ENCODE data around the gene HOMER3. TPM values are rescaled to one million over a fixed set of nuclear protein-coding genes. Genes with fewer than 3 reads are reported as not detected.

Gene HOMER3
- total and polyA plus RNA-seq, 2 of the 13 experiments (the other 11 are each of a cell fraction or from before 2014, with no cell fraction given) = 21.3 to 27.3 TPM

DNA sequence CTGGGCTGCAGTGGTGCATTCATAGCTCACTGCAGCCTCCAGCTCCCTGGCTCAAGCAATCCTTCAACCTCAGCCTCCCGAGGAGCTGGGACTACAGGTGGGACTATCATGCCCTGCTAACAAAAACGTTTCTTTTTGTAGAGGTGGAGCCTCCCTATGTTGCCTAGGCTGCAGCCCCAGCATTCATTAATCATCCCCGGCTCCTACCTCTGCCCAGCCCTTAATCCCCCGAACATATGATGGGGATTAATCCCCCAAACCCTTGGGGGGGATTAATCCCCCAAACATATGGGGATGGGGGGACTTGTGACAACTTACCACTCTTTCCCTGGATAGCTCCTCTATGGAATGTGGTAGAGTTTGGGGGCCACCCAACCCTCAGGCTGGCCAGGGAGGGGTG, 46.4 kb upstream of the HOMER3 start (continued):
- TF ChIP-seq, protein P1, sequence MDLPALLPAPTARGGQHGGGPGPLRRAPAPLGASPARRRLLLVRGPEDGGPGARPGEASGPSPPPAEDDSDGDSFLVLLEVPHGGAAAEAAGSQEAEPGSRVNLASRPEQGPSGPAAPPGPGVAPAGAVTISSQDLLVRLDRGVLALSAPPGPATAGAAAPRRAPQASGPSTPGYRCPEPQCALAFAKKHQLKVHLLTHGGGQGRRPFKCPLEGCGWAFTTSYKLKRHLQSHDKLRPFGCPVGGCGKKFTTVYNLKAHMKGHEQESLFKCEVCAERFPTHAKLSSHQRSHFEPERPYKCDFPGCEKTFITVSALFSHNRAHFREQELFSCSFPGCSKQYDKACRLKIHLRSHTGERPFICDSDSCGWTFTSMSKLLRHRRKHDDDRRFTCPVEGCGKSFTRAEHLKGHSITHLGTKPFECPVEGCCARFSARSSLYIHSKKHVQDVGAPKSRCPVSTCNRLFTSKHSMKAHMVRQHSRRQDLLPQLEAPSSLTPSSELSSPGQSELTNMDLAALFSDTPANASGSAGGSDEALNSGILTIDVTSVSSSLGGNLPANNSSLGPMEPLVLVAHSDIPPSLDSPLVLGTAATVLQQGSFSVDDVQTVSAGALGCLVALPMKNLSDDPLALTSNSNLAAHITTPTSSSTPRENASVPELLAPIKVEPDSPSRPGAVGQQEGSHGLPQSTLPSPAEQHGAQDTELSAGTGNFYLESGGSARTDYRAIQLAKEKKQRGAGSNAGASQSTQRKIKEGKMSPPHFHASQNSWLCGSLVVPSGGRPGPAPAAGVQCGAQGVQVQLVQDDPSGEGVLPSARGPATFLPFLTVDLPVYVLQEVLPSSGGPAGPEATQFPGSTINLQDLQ (CRISPR knock-in tag; IDR thresholded peaks at IDR 0.05) = no peak
- TF ChIP-seq, protein P2, sequence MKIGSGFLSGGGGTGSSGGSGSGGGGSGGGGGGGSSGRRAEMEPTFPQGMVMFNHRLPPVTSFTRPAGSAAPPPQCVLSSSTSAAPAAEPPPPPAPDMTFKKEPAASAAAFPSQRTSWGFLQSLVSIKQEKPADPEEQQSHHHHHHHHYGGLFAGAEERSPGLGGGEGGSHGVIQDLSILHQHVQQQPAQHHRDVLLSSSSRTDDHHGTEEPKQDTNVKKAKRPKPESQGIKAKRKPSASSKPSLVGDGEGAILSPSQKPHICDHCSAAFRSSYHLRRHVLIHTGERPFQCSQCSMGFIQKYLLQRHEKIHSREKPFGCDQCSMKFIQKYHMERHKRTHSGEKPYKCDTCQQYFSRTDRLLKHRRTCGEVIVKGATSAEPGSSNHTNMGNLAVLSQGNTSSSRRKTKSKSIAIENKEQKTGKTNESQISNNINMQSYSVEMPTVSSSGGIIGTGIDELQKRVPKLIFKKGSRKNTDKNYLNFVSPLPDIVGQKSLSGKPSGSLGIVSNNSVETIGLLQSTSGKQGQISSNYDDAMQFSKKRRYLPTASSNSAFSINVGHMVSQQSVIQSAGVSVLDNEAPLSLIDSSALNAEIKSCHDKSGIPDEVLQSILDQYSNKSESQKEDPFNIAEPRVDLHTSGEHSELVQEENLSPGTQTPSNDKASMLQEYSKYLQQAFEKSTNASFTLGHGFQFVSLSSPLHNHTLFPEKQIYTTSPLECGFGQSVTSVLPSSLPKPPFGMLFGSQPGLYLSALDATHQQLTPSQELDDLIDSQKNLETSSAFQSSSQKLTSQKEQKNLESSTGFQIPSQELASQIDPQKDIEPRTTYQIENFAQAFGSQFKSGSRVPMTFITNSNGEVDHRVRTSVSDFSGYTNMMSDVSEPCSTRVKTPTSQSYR (CRISPR knock-in tag; IDR thresholded peaks at IDR 0.05; ENCODE audit: borderline replicate concordance) = no peak
- TF ChIP-seq, protein P3, sequence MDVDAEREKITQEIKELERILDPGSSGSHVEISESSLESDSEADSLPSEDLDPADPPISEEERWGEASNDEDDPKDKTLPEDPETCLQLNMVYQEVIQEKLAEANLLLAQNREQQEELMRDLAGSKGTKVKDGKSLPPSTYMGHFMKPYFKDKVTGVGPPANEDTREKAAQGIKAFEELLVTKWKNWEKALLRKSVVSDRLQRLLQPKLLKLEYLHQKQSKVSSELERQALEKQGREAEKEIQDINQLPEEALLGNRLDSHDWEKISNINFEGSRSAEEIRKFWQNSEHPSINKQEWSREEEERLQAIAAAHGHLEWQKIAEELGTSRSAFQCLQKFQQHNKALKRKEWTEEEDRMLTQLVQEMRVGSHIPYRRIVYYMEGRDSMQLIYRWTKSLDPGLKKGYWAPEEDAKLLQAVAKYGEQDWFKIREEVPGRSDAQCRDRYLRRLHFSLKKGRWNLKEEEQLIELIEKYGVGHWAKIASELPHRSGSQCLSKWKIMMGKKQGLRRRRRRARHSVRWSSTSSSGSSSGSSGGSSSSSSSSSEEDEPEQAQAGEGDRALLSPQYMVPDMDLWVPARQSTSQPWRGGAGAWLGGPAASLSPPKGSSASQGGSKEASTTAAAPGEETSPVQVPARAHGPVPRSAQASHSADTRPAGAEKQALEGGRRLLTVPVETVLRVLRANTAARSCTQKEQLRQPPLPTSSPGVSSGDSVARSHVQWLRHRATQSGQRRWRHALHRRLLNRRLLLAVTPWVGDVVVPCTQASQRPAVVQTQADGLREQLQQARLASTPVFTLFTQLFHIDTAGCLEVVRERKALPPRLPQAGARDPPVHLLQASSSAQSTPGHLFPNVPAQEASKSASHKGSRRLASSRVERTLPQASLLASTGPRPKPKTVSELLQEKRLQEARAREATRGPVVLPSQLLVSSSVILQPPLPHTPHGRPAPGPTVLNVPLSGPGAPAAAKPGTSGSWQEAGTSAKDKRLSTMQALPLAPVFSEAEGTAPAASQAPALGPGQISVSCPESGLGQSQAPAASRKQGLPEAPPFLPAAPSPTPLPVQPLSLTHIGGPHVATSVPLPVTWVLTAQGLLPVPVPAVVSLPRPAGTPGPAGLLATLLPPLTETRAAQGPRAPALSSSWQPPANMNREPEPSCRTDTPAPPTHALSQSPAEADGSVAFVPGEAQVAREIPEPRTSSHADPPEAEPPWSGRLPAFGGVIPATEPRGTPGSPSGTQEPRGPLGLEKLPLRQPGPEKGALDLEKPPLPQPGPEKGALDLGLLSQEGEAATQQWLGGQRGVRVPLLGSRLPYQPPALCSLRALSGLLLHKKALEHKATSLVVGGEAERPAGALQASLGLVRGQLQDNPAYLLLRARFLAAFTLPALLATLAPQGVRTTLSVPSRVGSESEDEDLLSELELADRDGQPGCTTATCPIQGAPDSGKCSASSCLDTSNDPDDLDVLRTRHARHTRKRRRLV (CRISPR knock-in tag; IDR thresholded peaks at IDR 0.05) = no peak
- TF ChIP-seq, protein P4, sequence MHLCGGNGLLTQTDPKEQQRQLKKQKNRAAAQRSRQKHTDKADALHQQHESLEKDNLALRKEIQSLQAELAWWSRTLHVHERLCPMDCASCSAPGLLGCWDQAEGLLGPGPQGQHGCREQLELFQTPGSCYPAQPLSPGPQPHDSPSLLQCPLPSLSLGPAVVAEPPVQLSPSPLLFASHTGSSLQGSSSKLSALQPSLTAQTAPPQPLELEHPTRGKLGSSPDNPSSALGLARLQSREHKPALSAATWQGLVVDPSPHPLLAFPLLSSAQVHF (CRISPR knock-in tag; IDR thresholded peaks at IDR 0.05) = no peak
- TF ChIP-seq IKZF4 (CRISPR knock-in tag; IDR thresholded peaks at IDR 0.05; ENCODE audit: borderline replicate concordance, low read depth, not compliant biosample characterization) (no peak), ZFY (CRISPR knock-in tag; IDR thresholded peaks at IDR 0.05) (no peak), RARG (CRISPR knock-in tag; IDR thresholded peaks at IDR 0.05; ENCODE audit: low read depth) (no peak)
